HEK293 (cell line): ENCODE measurements around the gene MAP1B.

Experiments used
- MEIS1 ChIP-seq: sonication (generic); formaldehyde crosslinking; IDR thresholded peaks from 2 replicates; pipeline ENCODE4 v1.8.1; 2022; ENCODE audit warnings: missing genetic modification reagents, mild to moderate bottlenecking, borderline replicate concordance
- ZFP41 ChIP-seq: fragments of 450-650 bp; formaldehyde crosslinking; IDR thresholded peaks from 2 replicates; pipeline ENCODE4 v1.5.1; 2016; ENCODE audit warnings: missing biosample characterization, missing genetic modification characterization, borderline replicate concordance
- ZNF274 ChIP-seq, 2 experiments: fragments of 200-500 bp in 1 of 2; fragments of 450-650 bp in 1 of 2; sonication (Bioruptor generic) in 1 of 2; formaldehyde crosslinking in 1 of 2; IDR thresholded peaks; 2 replicates each; pipeline versions ENCODE4 v1.5.1 to v1.6.1; 2014 to 2016; ENCODE audit warnings: borderline replicate concordance in 1 of 2, inconsistent platforms in 1 of 2, low read length in 1 of 2, missing biosample characterization in 1 of 2, missing genetic modification characterization in 1 of 2
- ZNF292 ChIP-seq: fragments of 450-650 bp; formaldehyde crosslinking; IDR thresholded peaks from 2 replicates; pipeline ENCODE4 v1.5.1; 2016; ENCODE audit warnings: low read depth, missing biosample characterization, missing genetic modification characterization, borderline replicate concordance
- TF ChIP-seq, protein P1 (sequence below): fragments of 450-650 bp; formaldehyde crosslinking; IDR thresholded peaks from 2 replicates; pipeline ENCODE4 v1.5.1; 2016; ENCODE audit warnings: missing biosample characterization, missing genetic modification characterization

DNA sequence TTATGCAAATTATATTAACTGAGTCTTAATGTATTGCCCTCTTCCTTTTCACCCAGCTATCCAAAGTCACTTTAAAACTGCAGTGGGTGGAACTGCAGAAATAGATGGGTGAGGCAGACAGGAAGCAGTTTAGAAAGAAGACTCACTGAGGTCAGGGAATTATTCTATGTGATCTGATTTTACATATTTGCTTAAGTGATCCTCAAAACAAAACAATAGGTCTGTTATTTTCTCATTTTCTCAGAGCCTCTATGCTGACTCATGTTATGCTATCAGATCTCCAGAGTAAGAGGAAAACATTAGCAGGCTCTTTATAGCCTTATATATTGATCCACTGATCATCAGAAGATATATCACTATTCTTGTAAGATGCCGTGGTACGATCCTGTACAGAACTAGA lies 149.3 kb downstream of the MAP1B start:
- TF ChIP-seq ZFP41 (tag by site-specific recombination) (no peak), ZNF274 (IDR thresholded peaks at IDR 0.05; ENCODE audit: low read length) (no peak), ZNF274 (tag by site-specific recombination; IDR thresholded peaks at IDR 0.05; ENCODE audit: borderline replicate concordance) (no peak), ZNF292 (tag by site-specific recombination) (no peak), MEIS1 (no peak)
- TF ChIP-seq, protein P1, sequence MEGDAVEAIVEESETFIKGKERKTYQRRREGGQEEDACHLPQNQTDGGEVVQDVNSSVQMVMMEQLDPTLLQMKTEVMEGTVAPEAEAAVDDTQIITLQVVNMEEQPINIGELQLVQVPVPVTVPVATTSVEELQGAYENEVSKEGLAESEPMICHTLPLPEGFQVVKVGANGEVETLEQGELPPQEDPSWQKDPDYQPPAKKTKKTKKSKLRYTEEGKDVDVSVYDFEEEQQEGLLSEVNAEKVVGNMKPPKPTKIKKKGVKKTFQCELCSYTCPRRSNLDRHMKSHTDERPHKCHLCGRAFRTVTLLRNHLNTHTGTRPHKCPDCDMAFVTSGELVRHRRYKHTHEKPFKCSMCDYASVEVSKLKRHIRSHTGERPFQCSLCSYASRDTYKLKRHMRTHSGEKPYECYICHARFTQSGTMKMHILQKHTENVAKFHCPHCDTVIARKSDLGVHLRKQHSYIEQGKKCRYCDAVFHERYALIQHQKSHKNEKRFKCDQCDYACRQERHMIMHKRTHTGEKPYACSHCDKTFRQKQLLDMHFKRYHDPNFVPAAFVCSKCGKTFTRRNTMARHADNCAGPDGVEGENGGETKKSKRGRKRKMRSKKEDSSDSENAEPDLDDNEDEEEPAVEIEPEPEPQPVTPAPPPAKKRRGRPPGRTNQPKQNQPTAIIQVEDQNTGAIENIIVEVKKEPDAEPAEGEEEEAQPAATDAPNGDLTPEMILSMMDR, result no peak
